ENCODE data around the gene ADAMTS15. TPM values are rescaled to one million over a fixed set of nuclear protein-coding genes. Genes with fewer than 3 reads are reported as not detected.

The ADAMTS15 gene
- total RNA-seq, 1 donor from 2014 or later = 0.20 TPM

DNA sequence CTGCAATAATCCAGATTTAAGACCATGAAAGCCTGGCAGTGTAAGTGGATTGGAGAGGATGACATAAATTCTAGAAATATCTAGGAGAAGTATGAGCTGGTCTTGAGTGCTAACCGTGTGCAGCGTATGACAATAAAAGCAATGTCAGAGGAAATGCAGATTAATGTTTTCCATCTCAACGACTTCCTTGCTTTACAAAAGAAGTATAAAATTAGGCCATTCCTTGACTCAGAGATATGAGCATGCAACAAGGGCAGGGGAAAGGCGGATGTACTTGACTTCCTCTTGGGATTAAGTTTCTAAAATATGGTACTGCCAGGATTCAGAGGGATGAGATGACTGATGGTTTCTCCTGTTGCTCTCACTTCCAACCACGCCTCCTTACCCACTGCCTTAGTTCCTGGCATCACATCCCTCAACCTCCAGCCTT lies 32.3 kb downstream of the ADAMTS15 start:
- TF ChIP-seq, protein P1, sequence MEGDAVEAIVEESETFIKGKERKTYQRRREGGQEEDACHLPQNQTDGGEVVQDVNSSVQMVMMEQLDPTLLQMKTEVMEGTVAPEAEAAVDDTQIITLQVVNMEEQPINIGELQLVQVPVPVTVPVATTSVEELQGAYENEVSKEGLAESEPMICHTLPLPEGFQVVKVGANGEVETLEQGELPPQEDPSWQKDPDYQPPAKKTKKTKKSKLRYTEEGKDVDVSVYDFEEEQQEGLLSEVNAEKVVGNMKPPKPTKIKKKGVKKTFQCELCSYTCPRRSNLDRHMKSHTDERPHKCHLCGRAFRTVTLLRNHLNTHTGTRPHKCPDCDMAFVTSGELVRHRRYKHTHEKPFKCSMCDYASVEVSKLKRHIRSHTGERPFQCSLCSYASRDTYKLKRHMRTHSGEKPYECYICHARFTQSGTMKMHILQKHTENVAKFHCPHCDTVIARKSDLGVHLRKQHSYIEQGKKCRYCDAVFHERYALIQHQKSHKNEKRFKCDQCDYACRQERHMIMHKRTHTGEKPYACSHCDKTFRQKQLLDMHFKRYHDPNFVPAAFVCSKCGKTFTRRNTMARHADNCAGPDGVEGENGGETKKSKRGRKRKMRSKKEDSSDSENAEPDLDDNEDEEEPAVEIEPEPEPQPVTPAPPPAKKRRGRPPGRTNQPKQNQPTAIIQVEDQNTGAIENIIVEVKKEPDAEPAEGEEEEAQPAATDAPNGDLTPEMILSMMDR (IDR thresholded peaks at IDR 0.05; ENCODE audit: partially characterized antibody, unreplicated experiment) = no peak
- no peak for DNase-seq
- Mint-ChIP-seq H3K36me3 (ENCODE audit: unreplicated experiment) (peaks cover 7% of the 10 kb centered on the region), H3K9me3 (ENCODE audit: unreplicated experiment) (peaks cover 3% of the 10 kb centered on the region), H3K4me3 (ENCODE audit: unreplicated experiment) (no peak overlapping the region), H3K27me3 (ENCODE audit: unreplicated experiment) (peaks cover 4% of the 10 kb centered on the region), H3K4me1 (ENCODE audit: low read depth, unreplicated experiment) (no peaks in the 10 kb centered on the region), H3K27ac (ENCODE audit: unreplicated experiment) (no peak overlapping the region)

DNA sequence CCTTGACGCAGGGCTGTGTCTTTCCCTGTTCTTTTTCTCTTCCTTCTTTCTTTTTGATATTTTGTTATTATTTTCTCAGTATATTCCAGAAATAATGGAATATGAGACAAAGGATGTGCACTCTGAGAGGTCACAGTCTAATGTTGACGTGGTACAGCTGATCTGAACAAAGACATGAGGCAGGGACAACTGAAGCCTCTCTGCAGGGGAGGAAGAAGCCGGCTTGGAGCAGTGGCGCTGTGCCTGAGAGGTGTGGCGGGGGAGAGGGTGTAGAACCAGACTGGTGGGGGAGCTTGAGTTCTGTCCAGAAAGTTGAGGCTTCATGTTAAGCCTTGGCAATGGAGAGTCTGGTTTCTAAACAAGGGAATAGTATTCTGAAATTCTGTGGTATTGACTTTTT lies 34.7 kb downstream of the ADAMTS15 start:
- Mint-ChIP-seq H3K4me3 (ENCODE audit: unreplicated experiment) (no peak overlapping the region), H3K9me3 (ENCODE audit: unreplicated experiment) (peaks cover 3% of the 10 kb centered on the region), H3K27me3 (ENCODE audit: unreplicated experiment) (no peaks in the 10 kb centered on the region), H3K4me1 (ENCODE audit: low read depth, unreplicated experiment) (no peaks in the 10 kb centered on the region), H3K36me3 (ENCODE audit: unreplicated experiment) (peaks cover 7% of the 10 kb centered on the region), H3K27ac (ENCODE audit: unreplicated experiment) (no peak overlapping the region)
- TF ChIP-seq, protein P1 (IDR thresholded peaks at IDR 0.05; ENCODE audit: partially characterized antibody, unreplicated experiment) = no peak
- no peak for DNase-seq

DNA sequence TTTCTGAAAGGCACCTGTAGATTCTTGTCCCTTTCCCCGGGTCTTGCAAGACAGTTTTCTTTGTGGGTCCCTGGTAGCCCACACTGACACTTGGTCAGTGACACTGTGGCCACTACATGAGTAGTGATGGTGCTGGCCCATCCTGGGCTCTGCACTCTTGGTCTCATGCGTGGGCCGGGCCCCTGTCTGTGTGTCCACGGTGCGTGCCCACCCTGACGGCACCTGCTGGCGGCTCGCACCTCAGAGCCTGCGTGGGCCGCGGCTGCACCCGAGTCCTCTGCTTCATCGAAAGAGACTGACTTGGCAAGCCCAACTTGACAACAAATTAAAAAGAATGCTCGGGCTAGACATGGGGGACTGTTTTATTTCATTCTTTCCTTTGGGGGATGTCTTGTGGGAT lies 37.5 kb downstream of the ADAMTS15 start:
- peaks cover 7% of the 10 kb centered on the region for H3K36me3 Mint-ChIP-seq (ENCODE audit: unreplicated experiment)
- TF ChIP-seq, protein P1 (IDR thresholded peaks at IDR 0.05; ENCODE audit: partially characterized antibody, unreplicated experiment) = no peak
- DNase-seq = no peak
- H3K4me1 Mint-ChIP-seq (ENCODE audit: low read depth, unreplicated experiment) = no peaks in the 10 kb centered on the region
- no peak overlapping the region for H3K27ac Mint-ChIP-seq (ENCODE audit: unreplicated experiment)
- peaks cover 3% of the 10 kb centered on the region for H3K9me3 Mint-ChIP-seq (ENCODE audit: unreplicated experiment)
- H3K27me3 Mint-ChIP-seq (ENCODE audit: unreplicated experiment) = no peaks in the 10 kb centered on the region
- no peak overlapping the region for H3K4me3 Mint-ChIP-seq (ENCODE audit: unreplicated experiment)

DNA sequence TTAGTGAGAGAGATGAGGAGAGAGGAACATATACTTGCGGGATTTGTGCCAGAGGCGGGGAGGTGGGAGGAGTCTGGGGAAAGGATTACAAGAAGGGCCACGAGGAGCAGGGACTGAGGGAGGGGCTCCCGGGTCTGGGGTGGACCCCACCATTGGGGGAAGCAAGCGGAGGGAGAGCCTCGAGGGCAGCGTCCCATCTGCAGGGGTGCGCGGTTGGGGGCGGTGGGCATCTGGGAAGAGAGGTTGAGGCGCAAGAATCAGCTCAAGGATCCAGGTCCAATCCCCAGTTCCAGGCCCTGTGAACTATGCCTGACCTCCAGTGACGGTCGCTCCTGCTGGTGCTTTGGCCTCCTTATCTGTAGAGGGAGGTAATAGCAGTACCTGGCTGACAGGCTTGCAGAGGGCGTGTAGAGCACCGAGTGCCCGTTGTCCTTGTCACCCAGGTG lies 38.0 kb downstream of the ADAMTS15 start:
- Mint-ChIP-seq H3K36me3 (ENCODE audit: unreplicated experiment) (peaks cover 7% of the 10 kb centered on the region), H3K4me1 (ENCODE audit: low read depth, unreplicated experiment) (no peaks in the 10 kb centered on the region), H3K27me3 (ENCODE audit: unreplicated experiment) (no peaks in the 10 kb centered on the region), H3K27ac (ENCODE audit: unreplicated experiment) (no peak overlapping the region), H3K4me3 (ENCODE audit: unreplicated experiment) (no peak overlapping the region), H3K9me3 (ENCODE audit: unreplicated experiment) (peaks cover 3% of the 10 kb centered on the region)
- DNase-seq = no peak
- TF ChIP-seq, protein P1 (IDR thresholded peaks at IDR 0.05; ENCODE audit: partially characterized antibody, unreplicated experiment) = no peak

DNA sequence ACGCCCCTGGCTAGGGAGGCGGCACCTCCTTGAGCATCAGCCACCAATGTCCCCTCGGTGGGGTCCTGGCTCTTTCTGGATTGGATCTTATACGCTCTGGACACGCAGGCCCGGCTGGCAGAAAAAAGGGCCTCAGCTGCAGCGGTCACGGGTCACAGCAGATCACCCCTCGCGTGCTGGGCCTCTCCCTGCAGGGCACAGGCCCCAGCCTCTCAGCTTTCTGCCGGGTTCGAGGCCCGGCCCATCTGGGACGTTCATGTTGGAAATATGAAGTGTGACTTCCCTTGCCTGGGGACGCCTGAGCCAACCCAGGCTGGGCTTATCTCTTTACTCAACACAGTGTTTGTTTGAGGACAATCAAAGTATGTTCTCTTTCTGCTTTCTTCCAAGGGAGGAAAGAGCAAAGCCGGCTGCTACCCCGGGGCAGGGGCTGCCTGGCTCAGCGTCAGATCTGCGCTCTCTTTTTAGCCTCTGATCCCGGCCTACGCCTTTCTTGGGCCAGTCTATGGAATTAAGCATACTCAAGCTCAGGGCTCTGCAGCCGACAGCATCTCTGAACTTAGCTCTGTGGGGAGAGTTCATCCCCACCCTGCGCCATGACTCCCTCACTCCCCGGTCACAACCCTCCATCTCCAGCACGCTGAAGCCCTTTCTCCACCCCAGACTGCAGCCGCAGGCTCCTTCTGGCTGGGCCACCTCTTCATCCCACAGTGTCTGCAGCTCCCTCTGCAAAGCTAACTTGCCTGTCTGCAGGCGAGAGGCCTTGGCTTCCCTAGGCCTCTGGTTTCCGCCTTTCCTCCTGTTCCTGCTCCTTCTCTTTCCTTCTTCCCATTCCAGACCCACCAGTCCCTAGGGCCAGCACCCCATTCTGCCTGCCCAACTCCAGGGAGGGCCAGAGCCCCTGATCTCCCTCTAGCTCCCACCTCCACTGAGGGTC lies 38.8 kb downstream of the ADAMTS15 start:
- TF ChIP-seq, protein P1 (IDR thresholded peaks at IDR 0.05; ENCODE audit: partially characterized antibody, unreplicated experiment) = no peak
- Mint-ChIP-seq H3K4me1 (ENCODE audit: low read depth, unreplicated experiment) (no peaks in the 10 kb centered on the region), H3K9me3 (ENCODE audit: unreplicated experiment) (peaks cover 3% of the 10 kb centered on the region), H3K36me3 (ENCODE audit: unreplicated experiment) (peaks cover 7% of the 10 kb centered on the region), H3K4me3 (ENCODE audit: unreplicated experiment) (no peak overlapping the region), H3K27ac (ENCODE audit: unreplicated experiment) (no peak overlapping the region), H3K27me3 (ENCODE audit: unreplicated experiment) (no peaks in the 10 kb centered on the region)
- DNase-seq = no peak

All from glutamatergic neuron (in vitro differentiated cells).